OCI-LY3 (cell line): ENCODE measurements around the gene RFX3.

ENCODE experiments used
- H2AFZ ChIP-seq: fragments of 200-600, 300-600 bp; shearing (Covaris generic); 2 replicates; pipeline ENCODE4 v1.6.0; 2014; ENCODE audit warnings: antibody characterized with exemption, low read depth, low read length
- H3K27ac ChIP-seq: fragments of 200-600, 300-600 bp; sonication (generic); 2 replicates; pipeline ENCODE4 v1.5.1; 2014; ENCODE audit warnings: mild to moderate bottlenecking, low read length, moderate library complexity, mixed read lengths
- H3K27me3 ChIP-seq: fragments of 200-600, 300-600 bp; sonication (generic); 2 replicates; pipeline ENCODE4 v1.6.1; 2014; ENCODE audit warnings: low read depth, low read length, mixed read lengths
- H3K36me3 ChIP-seq: fragments of 200-600, 300-600 bp; sonication (generic); replicated peaks from 2 replicates; pipeline ENCODE3; 2014; ENCODE audit warnings: low read depth, low read length, mixed read lengths
- H3K4me1 ChIP-seq: fragments of 300-600, 200-600 bp; sonication (generic); 2 replicates; pipeline ENCODE4 v1.6.1; 2014; ENCODE audit warnings: low read length, mixed read lengths
- H3K4me2 ChIP-seq: fragments of 200-600, 300-600 bp; sonication (generic); 2 replicates; pipeline ENCODE4 v1.6.1; 2014; ENCODE audit warnings: low read length, mixed read lengths
- H3K4me3 ChIP-seq: fragments of 300-600, 200-600 bp; sonication (generic); 2 replicates; pipeline ENCODE4 v1.5.1; 2014; ENCODE audit warnings: antibody characterized with exemption, mild to moderate bottlenecking, low read length, moderate library complexity
- H3K79me2 ChIP-seq: fragments of 300-600, 200-600 bp; shearing (Covaris generic); 2 replicates; pipeline ENCODE4 v1.6.1; 2014; ENCODE audit warnings: mild to moderate bottlenecking, low read length, mixed read lengths
- H3K9ac ChIP-seq: fragments of 300-600, 200-600 bp; shearing (Covaris generic); 2 replicates; pipeline ENCODE4 v1.6.0; 2014; ENCODE audit warnings: mild to moderate bottlenecking, low read length, moderate library complexity
- H3K9me3 ChIP-seq: fragments of 200-600, 300-600 bp; shearing (Covaris generic); 2 replicates; pipeline ENCODE4 v1.6.1; 2014; ENCODE audit warnings: low read length, mixed read lengths; ENCODE audit not compliant: insufficient read depth
- H4K20me1 ChIP-seq: fragments of 200-600, 300-600 bp; sonication (generic); 2 replicates; pipeline ENCODE4 v1.6.1; 2016; ENCODE audit warnings: low read length, mixed read lengths; ENCODE audit not compliant: insufficient read depth
- CTCF ChIP-seq: fragments of 200-600, 300-600 bp; sonication (generic); IDR thresholded peaks from 2 replicates; pipeline ENCODE4 v1.5.1; 2014; ENCODE audit warnings: antibody characterized with exemption, low read length, low read depth
- EZH2phosphoT487 ChIP-seq: fragments of 200-600 bp; shearing (Covaris generic); IDR thresholded peaks from 2 replicates; pipeline ENCODE4 v1.6.1; 2018; ENCODE audit warnings: antibody characterized with exemption, mixed run types, low read depth

The RFX3 gene

GRCh38 chr9:3348169-3348568 lies 177.6 kb downstream of the RFX3 start:
- H3K4me1 ChIP-seq = no peaks in the 10 kb centered on the region
- no peak overlapping the region for H3K27ac ChIP-seq
- TF ChIP-seq EZH2phosphoT487 (no peak), CTCF (no peak)
- no peak overlapping the region for H3K4me2 ChIP-seq
- H3K9ac ChIP-seq = no peak overlapping the region
- H3K79me2 ChIP-seq = no peaks in the 10 kb centered on the region
- H3K27me3 ChIP-seq = no peaks in the 10 kb centered on the region
- no peaks in the 10 kb centered on the region for H3K36me3 ChIP-seq
- no peaks in the 10 kb centered on the region for H4K20me1 ChIP-seq
- H2AFZ ChIP-seq = no peak overlapping the region
- H3K9me3 ChIP-seq = no peaks in the 10 kb centered on the region
- H3K4me3 ChIP-seq = no peak overlapping the region

GRCh38 chr9:3346549-3346948 lies 179.3 kb downstream of the RFX3 start:
- Histone ChIP-seq H3K4me3 (no peak overlapping the region), H4K20me1 (no peaks in the 10 kb centered on the region), H3K4me2 (no peak overlapping the region), H2AFZ (no peak overlapping the region), H3K79me2 (no peaks in the 10 kb centered on the region), H3K4me1 (no peaks in the 10 kb centered on the region), H3K9ac (no peak overlapping the region), H3K27ac (no peak overlapping the region), H3K9me3 (no peaks in the 10 kb centered on the region), H3K36me3 (no peaks in the 10 kb centered on the region), H3K27me3 (no peaks in the 10 kb centered on the region)
- no peak for TF ChIP-seq CTCF
- TF ChIP-seq EZH2phosphoT487 = no peak

GRCh38 chr9:3343671-3344070 lies 182.1 kb downstream of the RFX3 start:
- Histone ChIP-seq H3K4me3 (no peak overlapping the region), H3K9ac (no peak overlapping the region), H3K27ac (no peak overlapping the region), H4K20me1 (no peaks in the 10 kb centered on the region), H3K4me1 (no peaks in the 10 kb centered on the region), H3K4me2 (no peak overlapping the region), H3K9me3 (no peaks in the 10 kb centered on the region), H3K79me2 (no peaks in the 10 kb centered on the region), H3K27me3 (no peaks in the 10 kb centered on the region), H2AFZ (no peak overlapping the region), H3K36me3 (no peaks in the 10 kb centered on the region)
- no peak for TF ChIP-seq CTCF
- no peak for TF ChIP-seq EZH2phosphoT487

GRCh38 chr9:3342159-3342777 lies 183.5 kb downstream of the RFX3 start:
- H3K27ac ChIP-seq = no peak overlapping the region
- no peaks in the 10 kb centered on the region for H3K27me3 ChIP-seq
- H3K9ac ChIP-seq = no peak overlapping the region
- H3K36me3 ChIP-seq = no peaks in the 10 kb centered on the region
- no peak overlapping the region for H2AFZ ChIP-seq
- H3K4me2 ChIP-seq = no peak overlapping the region
- TF ChIP-seq CTCF (no peak), EZH2phosphoT487 (no peak)
- no peaks in the 10 kb centered on the region for H3K9me3 ChIP-seq
- no peaks in the 10 kb centered on the region for H3K4me1 ChIP-seq
- no peaks in the 10 kb centered on the region for H4K20me1 ChIP-seq
- H3K4me3 ChIP-seq = no peak overlapping the region
- H3K79me2 ChIP-seq = no peaks in the 10 kb centered on the region
